ENCODE measurements around the gene SPTBN4.

Gene SPTBN4

GRCh38 chr19:40471111-40471510 is 4.3 kb downstream of the SPTBN4 start:
- no peaks in the 10 kb centered on the region; a peak in 1 of 3 replicates for H3K36me3 ChIP-seq (ENCODE audit: control insufficient read depth in 2 of 2, insufficient read depth in 1 of 2, low read length in 2 of 2)
- ChIA-PET POLR2A (interaction anchor here (0.6 to 0.7 kb wide), 2 partner anchors 45 to 158 kb away, joined by 3 read pairs; no protein-coding TSS in a partner anchor), CTCF (interaction anchor here (1.2 to 1.7 kb wide), 2 partner anchors 128 to 163 kb away, joined by 3 to 6 read pairs; no protein-coding TSS in a partner anchor)
- H3K9me3 ChIP-seq (ENCODE audit: control insufficient read depth, insufficient read depth, low read depth, low read length) = no peaks in the 10 kb centered on the region
- H3K27ac ChIP-seq (ENCODE audit: extremely low read depth, low read depth, low read length) = no peak overlapping the region
- TF ChIP-seq ZNF76 (tag by site-specific recombination; IDR thresholded peaks at IDR 0.05; ENCODE audit: borderline replicate concordance, low read depth) (no peak), ZXDB (tag by site-specific recombination; IDR thresholded peaks at IDR 0.05) (no peak), MEIS1 (CRISPR knock-in tag; IDR thresholded peaks at IDR 0.05; ENCODE audit: borderline replicate concordance) (no peak), ZSCAN5A (tag by site-specific recombination; IDR thresholded peaks at IDR 0.05) (no peak), ZNF623 (tag by site-specific recombination; IDR thresholded peaks at IDR 0.05) (no peak), ZNF169 (tag by site-specific recombination; IDR thresholded peaks at IDR 0.05) (no peak), ZEB2 (tag by site-specific recombination; IDR thresholded peaks at IDR 0.05) (no peak), ZNF560 (tag by site-specific recombination; IDR thresholded peaks at IDR 0.05; ENCODE audit: borderline replicate concordance) (no peak), INSM2 (tag by site-specific recombination; IDR thresholded peaks at IDR 0.05) (no peak), ZNF624 (tag by site-specific recombination; IDR thresholded peaks at IDR 0.05) (no peak), ZNF416 (tag by site-specific recombination; IDR thresholded peaks at IDR 0.05) (no peak), ZNF561 (tag by site-specific recombination; IDR thresholded peaks at IDR 0.05; ENCODE audit: borderline replicate concordance) (no peak), ZNF776 (tag by site-specific recombination; IDR thresholded peaks at IDR 0.05; ENCODE audit: borderline replicate concordance) (no peak)
- TF ChIP-seq, protein P1, sequence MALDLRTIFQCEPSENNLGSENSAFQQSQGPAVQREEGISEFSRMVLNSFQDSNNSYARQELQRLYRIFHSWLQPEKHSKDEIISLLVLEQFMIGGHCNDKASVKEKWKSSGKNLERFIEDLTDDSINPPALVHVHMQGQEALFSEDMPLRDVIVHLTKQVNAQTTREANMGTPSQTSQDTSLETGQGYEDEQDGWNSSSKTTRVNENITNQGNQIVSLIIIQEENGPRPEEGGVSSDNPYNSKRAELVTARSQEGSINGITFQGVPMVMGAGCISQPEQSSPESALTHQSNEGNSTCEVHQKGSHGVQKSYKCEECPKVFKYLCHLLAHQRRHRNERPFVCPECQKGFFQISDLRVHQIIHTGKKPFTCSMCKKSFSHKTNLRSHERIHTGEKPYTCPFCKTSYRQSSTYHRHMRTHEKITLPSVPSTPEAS (tag by site-specific recombination; IDR thresholded peaks at IDR 0.05) = no peak
- TF ChIP-seq, protein P2, sequence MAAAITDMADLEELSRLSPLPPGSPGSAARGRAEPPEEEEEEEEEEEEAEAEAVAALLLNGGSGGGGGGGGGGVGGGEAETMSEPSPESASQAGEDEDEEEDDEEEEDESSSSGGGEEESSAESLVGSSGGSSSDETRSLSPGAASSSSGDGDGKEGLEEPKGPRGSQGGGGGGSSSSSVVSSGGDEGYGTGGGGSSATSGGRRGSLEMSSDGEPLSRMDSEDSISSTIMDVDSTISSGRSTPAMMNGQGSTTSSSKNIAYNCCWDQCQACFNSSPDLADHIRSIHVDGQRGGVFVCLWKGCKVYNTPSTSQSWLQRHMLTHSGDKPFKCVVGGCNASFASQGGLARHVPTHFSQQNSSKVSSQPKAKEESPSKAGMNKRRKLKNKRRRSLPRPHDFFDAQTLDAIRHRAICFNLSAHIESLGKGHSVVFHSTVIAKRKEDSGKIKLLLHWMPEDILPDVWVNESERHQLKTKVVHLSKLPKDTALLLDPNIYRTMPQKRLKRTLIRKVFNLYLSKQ (tag by site-specific recombination; IDR thresholded peaks at IDR 0.05; ENCODE audit: borderline replicate concordance) = no peak
- H3K4me3 ChIP-seq (ENCODE audit: low read depth, low read length) = no peak overlapping the region
- peaks cover 6% of the 10 kb centered on the region for H3K4me1 ChIP-seq (ENCODE audit: control insufficient read depth, insufficient read depth, low read length)

DNA sequence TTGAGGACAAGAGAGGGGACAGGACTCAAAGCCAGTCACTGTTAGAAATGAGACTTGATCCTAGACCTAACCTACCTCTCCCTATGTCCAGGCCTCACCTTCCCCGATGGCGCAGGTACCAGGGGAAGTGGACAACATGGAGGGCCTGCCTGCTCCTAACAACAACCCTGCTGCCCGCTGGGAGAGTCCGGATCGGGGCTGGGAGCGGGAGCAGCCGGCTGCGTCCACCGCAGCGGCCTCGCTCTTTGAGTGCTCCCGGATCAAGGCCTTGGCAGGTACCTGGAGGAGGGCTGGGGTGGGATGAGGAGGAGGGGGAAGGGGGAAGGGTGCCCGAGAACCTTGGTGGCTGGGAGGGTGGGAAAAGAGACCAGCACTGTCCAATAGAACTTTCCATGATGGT is 5.7 kb downstream of the SPTBN4 start:
- POLR2A ChIA-PET = interaction anchor here (0.6 kb wide), 1 partner anchor 65 kb away, joined by 4 read pairs; no protein-coding TSS in a partner anchor
- TF ChIP-seq IKZF3 (tag by site-specific recombination; IDR thresholded peaks at IDR 0.05) (no peak), ZNF354C (tag by site-specific recombination; IDR thresholded peaks at IDR 0.05; ENCODE audit: borderline replicate concordance, low read depth) (no peak), ZNF157 (tag by site-specific recombination; IDR thresholded peaks at IDR 0.05) (no peak), ZNF624 (tag by site-specific recombination; IDR thresholded peaks at IDR 0.05) (no peak), ZNF184 (tag by site-specific recombination; IDR thresholded peaks at IDR 0.05) (no peak), ZNF544 (tag by site-specific recombination; IDR thresholded peaks at IDR 0.05) (no peak), ZNF639 (tag by site-specific recombination; IDR thresholded peaks at IDR 0.05) (no peak)
- TF ChIP-seq, protein P1 (tag by site-specific recombination; IDR thresholded peaks at IDR 0.05) = no peak

More for the DNA sequence above, 5.7 kb downstream of the SPTBN4 start:
- no peaks in the 10 kb centered on the region; a peak in 1 of 3 replicates for H3K36me3 ChIP-seq (ENCODE audit: control insufficient read depth in 2 of 2, insufficient read depth in 1 of 2, low read length in 2 of 2)
- no peak overlapping the region for H3K27ac ChIP-seq (ENCODE audit: extremely low read depth, low read depth, low read length)
- CTCF ChIA-PET = interaction anchor here (0.6 kb wide), 1 partner anchor 99 kb away, joined by 3 read pairs; no protein-coding TSS in a partner anchor
- no peak overlapping the region for H3K4me3 ChIP-seq (ENCODE audit: low read depth, low read length)
- no peaks in the 10 kb centered on the region for H3K4me1 ChIP-seq (ENCODE audit: control insufficient read depth, insufficient read depth, low read length)
- no peaks in the 10 kb centered on the region; the same call in 1 of the 2 replicates for H3K9me3 ChIP-seq (ENCODE audit: control insufficient read depth, insufficient read depth, low read depth, low read length)

Data from HEK293 (cell line).